ENCODE data around the gene UBE2D4.
"Not testable (repeated sequence)": the region's sequence is repeated elsewhere in the genome, so short reads cannot be mapped to it uniquely, and the experiment has no call there.

The UBE2D4 gene

DNA sequence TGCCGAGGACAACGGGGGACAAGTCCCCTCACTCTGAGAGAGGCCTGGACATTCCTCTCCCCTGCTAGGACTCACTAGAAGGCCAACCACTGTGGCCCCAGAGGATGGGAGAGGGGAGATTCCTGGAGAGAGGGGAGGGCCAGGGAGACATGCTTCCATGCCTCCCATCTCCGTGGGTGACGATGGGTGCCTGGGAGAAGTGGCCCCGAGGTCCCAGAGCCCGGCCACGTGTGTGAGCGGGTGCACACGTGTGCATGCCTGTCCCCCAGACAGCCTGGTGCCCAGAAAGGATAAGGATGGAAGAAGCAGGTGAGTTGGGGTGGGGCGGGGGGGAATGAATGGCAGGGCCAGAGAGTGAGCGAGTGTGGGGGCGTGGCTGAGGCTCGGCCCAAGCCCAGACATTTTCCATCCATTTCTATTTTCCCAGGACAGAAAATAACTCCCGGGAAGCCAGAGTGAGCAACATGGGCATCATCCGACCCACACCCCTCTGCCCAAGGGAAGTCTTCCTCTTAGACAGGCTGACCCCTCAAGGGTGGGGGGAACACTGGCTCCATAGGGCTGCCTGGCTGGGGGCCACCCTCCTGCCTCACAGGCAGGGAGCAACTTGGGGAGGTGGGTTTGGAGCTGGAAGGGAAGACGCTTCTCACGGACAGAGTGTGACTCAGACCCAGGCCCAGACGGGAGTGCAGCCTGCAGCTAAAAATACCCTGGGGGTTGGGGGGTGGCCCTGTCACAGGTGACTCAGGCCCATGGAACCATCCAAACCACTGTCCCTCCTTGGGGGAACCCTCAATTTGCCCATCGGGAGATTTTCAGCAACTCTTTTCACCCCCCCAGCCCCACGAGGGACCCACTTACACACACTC is 42.2 kb downstream of the UBE2D4 start:
- DNase-seq (ENCODE audit: low spot score): not testable (repeated sequence)

DNA sequence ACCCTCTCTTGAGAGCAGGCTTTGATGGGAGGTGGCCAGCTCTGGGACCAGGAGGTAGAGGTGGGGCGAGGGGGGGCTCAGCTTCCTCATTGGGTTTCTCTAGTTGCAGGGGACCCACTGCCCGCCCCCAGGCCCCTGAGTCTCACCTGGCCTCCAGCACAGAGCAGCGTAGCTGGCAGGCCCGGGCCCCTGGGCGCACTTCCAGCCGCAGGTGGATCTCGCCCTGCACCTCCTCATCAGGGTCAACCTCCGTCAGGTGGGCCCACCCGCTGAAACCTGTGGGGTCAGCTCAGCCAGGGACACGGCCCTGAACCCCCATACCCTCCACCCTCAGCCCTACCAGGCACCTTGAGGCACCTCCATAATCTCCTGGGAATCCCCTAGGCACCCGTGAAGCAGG is 43.4 kb downstream of the UBE2D4 start:
- not testable (repeated sequence) for DNase-seq (ENCODE audit: low spot score)

DNA sequence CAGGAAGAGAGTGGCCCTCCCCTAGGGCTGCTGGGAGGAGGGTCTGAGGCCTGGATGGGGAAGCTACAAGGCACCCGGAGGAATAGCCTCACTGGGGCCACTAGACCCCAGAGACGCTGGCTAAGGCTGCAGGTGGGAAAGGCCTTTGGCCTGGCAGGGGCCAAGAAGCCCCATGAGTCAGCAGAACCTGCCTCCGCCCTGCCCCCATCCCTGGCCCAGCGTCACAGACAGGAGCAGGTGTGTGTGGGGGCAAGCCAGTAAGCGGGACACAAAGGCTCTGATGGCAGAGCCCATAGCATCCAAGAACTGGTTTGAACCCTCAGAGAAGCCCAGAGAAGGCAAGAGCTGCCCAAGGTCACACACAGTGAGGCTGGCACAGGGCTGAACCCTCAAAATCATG is 44.5 kb downstream of the UBE2D4 start:
- DNase-seq (ENCODE audit: low spot score): not testable (repeated sequence)

DNA sequence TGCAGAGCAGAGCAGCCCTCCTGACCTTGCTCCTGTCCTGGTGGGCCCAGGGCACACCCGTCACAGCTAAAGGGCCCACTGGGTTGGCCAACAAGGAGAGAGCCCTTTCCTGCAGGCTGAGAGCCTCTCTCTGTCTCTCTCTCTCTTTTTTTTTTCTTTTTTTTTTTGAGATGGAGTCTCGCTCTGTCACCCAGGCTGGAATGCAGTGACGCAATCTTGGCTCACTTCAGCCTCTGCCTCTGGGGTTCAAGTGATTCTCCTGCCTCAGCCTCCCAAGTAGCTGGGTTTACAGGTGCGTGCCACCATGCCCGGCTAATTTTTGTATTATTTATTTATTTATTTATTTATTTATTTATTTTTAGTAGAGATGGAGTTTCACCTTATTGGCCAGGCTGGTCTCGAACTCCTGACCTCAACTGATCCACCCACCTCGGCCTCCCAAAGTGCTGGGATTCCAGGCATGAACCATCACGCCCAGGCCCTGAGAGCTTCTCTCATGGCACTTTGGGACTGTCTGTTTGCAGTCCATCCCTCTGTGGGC is 47.9 kb downstream of the UBE2D4 start:
- DNase-seq (ENCODE audit: low spot score): not testable (repeated sequence)

DNA sequence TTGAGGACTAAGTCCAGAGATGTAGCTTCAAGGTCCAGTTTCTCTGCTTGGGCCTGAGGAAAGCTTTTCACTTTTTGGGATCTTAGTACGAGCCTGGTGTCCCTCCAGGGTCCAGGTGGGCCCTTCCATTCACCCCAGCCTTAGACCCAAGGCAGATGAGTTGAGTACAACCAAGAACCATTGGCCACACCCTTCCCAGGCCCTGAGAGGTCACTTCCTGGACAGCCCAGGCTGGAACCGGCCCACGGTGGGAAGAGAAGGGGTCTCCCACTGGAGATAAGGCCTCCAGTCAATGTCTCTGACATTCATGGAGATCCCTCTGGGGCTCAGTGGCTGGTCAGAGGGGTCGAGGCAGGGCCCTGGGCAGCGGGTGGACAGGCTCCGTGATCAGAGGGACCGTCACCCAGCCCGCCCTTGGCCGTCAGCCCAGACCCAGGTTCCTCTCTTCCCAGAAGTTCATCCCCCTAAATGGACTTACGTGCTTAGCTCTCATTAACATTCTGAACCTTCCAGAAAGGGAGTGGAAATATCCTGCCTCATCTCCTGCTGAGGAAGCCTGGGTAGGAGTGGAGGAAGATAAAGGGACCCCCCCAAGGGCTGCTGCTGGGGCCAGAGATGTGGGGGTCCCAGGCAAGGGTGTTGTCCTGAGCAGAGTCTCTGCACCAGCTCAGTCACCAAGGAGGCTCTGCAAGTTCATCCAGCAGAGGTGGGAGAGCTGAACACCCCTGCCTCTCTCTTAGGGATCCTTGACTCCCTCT is 48.7 kb downstream of the UBE2D4 start:
- DNase-seq (ENCODE audit: low spot score): not testable (repeated sequence)

DNA sequence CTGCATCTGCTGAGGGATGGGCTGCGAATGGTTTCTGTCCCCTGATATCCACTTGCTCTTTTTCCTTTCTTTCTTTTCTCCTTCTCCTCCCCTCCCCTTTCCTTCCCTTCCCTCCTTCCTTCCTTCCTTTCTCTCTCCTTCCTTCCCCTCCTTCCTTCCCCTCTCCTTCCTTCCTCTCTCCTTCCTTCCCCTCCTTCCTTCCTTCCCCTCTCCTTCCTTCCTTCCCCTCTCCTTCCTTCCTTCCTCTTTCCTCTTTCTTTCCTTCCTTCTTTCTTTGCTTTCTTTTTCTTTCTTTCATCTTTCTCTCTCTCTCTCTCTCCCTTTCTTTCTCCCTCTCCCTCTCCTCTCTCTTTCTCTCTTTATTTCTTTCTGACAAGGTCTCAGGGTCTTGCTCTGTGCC is 51.3 kb downstream of the UBE2D4 start:
- DNase-seq (ENCODE audit: low spot score): no peak

DNA sequence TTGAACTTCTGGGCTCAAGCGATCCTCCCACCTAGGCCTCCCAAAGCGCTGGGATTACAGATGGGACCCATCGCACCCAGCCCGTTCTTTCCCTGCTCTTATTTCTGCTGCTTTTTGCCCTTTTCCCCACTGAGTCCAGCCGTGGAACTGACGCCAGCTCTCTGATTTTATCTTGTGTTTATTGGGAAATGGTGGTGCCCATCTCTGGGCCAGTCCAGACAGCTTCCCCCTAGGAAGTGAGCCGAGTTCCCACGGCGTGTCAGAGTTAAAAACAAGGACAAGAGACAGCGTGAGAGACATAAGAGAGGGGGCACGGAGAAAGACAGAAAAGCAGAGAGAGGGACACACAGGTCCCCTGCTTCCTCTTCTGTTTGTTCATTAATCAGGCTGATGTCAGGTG is 51.9 kb downstream of the UBE2D4 start:
- DNase-seq (ENCODE audit: low spot score): not testable (repeated sequence)

DNA sequence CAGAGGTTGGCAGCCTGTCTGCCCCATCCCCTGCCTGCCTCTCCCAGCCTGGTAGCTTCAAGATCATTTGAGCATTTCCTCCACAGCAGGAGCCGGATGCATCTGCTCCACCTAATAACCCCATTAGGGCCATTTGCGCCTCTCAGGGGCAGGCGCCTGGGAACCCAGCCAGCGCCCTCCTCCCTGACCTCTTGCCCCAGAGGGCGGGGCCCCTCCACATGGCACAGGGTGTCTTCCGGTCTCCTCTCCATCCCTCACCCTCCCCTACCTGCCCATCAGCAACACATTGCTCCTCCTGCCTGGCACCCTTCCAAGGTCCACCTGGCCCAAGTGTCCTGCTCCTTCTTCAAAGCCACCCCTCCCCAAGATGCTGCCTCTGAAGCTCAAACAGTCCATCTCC is 56.6 kb downstream of the UBE2D4 start:
- not testable (repeated sequence) for DNase-seq (ENCODE audit: low spot score)

DNA sequence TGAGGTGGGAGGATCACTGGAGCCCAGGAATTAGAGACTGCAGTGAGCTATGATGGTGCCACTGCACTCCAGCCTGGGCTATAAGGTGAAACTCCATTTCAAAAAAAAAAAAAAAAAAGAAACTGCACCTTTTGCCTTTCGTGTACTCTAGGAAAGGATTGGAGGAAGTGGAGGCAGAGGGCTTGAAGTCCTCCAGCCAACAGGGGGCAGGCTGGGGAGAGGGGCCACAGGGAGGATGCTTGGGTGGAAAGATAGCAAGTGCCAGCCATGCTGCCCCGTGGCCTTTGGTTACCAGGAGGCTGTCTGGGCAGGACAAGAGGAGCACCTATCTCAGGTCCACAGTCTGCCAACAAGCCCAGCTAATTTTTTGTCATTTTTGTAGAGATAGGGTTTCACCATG is 57.5 kb downstream of the UBE2D4 start:
- not testable (repeated sequence) for DNase-seq (ENCODE audit: low spot score)

DNA sequence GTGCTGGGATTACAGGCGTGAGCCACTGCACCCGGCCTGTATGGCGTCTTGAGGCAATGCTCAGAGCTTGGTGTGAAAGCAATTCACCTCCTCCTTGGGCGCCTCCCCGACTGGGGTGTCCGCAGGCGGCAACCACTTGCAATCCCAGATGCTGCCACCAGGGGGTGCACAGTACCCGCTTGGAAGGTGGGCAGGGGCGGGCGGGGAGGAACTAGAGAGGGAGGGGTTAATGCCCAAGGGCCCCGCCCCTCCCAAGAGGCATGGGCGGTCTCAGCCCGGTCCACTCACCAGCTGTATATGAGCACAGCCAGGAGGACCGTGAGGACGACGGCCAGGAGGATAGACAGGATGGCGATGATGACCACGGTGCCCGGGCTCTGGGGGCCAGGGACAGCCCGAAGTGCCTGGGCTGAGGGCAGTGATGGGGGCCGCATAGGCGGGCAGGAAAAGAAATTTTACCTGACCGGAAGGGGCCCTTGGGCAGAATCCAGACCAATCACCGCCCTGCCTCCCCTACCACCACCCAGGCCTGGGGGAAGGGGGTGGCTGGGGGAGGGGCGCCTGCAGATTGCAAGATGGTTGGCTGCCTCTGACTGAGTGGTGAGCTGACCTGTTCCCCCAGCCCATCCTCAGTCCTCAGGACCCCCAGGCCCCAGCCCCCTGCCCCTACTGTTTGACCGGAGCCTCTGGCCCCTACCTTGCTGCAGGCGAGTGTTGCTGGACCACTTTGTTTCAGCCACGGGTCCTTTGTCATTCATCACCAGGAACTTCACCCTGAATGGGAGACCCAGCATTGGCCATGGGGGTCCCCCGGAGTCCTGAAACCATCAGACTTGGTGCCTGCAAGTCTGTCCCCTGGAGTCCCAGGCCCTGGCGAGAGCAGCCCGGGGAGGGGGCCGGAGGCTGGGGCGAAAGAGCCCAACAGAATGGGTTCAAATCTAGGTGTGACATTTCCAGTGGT is 59.9 kb downstream of the UBE2D4 start:
- DNase-seq (ENCODE audit: low spot score): peak; percentile 86

DNA sequence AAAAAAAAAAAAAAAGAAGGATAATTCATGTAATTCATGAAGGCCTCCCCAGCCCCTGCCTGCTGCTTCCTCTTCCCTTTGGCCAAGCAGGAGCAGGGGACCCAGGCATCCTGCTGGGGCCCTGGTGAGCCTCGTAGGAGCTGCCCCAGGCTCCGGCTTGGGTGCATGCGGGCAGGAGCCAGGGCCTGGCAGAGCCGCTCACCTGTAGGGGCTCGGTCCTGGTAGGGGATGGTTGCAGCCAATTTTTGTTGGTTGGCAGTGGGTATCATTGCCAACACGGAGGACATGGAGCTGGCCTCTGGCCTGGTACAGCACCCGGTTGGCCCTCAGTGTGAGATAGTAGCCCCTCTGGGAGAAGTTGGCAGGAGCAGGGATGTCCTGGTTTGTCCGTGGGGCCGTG is 61.2 kb downstream of the UBE2D4 start:
- DNase-seq (ENCODE audit: low spot score): not testable (repeated sequence)

DNA sequence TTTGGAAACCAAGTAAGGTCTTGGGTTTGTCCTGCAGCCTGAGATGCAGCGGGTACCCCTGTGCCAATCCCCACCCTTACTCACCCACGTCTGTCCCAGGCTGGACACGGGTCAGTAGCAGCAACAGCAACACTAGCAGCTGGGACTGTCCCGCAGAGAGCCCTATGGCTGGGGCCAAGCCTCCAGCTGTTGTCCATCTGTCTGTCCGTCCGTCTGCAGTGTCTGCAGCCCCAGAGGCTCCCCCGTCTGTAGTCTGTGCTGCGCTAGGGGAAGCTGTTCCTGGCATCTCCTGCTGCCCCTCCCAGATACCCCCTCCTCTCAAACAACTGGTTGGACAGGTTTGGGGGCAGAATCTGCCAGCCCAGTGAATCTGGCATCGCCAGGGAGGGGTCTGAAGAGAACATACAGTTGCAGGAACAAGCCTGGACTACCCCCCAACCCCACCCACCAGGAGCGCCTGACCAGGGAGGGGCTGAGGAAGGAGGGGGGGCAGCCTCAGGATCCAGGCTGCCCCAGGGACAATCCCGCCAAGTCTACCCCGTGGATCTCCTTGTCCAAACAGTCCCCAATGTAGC is 63.9 kb downstream of the UBE2D4 start:
- not testable (repeated sequence) for DNase-seq (ENCODE audit: low spot score)

DNA sequence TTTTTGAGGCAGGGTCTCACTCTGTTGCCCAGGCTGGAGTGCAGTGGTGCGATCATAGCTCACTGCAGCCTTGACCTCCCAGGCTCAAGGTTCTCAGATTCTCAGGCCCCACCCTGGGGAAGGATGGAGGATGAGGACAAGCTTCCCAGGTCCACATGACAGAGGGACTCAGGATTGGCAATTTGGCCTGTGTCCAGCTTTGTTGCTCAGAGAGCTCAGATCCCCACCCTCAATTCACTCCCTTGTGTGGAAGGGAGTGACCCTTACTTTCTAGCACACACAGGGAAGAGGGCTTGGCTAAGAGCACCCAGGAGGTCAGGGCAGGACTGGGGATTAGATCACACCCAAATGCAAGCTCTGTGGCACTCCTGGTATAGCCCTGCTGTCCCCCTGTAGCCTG is 64.6 kb downstream of the UBE2D4 start:
- DNase-seq (ENCODE audit: low spot score): not testable (repeated sequence)

DNA sequence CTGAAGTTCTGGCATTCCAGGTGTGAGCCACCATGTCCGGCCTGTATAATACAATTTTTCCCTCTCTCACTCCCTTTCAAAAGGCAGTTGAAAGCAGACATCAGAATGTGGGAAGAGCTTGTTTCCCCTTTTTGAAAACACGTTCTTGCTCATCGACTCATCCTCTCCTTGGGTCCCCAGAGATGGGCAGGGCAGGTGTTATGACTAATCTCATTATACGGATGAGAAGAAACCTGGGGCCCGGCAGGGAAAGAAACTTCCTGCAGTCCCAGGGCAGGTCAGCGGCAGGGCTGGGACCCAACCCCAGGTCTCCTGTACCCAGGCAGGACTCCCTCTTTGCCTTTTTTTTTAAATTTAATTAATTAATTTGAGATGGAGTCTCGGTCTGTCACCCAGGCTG is 66.7 kb downstream of the UBE2D4 start:
- DNase-seq (ENCODE audit: low spot score): not testable (repeated sequence)

DNA sequence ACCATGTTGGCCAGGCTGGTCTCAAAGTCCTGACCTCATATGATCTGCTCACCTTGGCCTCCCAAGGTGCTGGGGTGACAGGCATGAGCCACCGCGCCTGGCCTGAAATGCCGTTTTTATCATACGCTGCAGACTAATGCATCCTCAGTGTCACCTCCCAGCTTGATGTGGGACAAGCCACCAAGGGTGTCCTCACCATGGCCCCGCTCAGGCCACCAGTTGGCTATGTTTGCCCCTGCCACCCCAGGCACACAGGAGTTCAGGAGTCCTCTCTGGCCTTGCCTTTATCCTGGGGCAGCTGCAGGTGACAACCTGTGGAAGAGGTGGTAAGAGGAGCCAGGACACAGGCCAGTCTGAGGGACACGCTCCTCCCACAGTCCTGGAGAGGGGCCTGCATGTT is 68.4 kb downstream of the UBE2D4 start:
- DNase-seq (ENCODE audit: low spot score): not testable (repeated sequence)

DNA sequence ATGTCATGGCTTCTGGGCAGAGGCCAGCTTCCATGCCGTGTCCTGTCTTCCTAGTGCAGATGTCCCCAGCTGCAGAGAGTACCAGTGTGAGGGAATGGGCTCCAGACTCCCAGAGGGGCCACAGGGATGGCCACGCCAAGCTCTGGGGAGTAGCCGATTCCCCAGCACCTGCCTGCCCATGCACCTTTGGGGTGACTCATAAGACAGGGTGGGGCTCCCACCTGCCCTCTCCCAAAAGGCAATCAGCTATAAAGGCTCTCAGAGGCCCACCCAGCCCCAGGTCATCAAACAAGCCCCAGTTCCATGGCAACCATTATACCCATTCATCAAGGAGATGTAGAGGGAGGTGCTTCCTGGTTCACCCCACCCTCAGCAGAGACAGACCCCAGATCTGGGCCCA is 71.3 kb downstream of the UBE2D4 start, which contains the start of gene SPDYE1:
Gene SPDYE1 (plus strand): TSS at position 366 of the 400 bp plus-strand sequence. CDS start 2,053 bp downstream, outside the sequence.
- DNase-seq (ENCODE audit: low spot score): not testable (repeated sequence)
